Right lung (tissue), 5 donors: ENCODE data around the gene TSPAN9. TPM values are rescaled to one million over a fixed set of nuclear protein-coding genes. Genes with fewer than 3 reads are reported as not detected.

Source experiments
- DNase-seq, 2 donors: peaks; one replicate each; pipeline ENCODE4 v3.0.0-alpha.2; 2013
- polyA plus RNA-seq, 5 donors: library from polyadenylated mRNA; unstranded; fragments of 120-200 nt; gene quantifications; one replicate each; pipeline versions ENCODE4 v1.2.1 to v1.2.3, GENCODE V29; 2013; ENCODE audit warnings: inconsistent platforms in 1 of 5, low replicate concordance in 1 of 5; ENCODE audit not compliant: insufficient read length in 5 of 5, insufficient read depth in 1 of 5

TSPAN9 gene
- polyA plus RNA-seq, 5 donors = 81.2 to 102 (median 91.2) TPM

DNA sequence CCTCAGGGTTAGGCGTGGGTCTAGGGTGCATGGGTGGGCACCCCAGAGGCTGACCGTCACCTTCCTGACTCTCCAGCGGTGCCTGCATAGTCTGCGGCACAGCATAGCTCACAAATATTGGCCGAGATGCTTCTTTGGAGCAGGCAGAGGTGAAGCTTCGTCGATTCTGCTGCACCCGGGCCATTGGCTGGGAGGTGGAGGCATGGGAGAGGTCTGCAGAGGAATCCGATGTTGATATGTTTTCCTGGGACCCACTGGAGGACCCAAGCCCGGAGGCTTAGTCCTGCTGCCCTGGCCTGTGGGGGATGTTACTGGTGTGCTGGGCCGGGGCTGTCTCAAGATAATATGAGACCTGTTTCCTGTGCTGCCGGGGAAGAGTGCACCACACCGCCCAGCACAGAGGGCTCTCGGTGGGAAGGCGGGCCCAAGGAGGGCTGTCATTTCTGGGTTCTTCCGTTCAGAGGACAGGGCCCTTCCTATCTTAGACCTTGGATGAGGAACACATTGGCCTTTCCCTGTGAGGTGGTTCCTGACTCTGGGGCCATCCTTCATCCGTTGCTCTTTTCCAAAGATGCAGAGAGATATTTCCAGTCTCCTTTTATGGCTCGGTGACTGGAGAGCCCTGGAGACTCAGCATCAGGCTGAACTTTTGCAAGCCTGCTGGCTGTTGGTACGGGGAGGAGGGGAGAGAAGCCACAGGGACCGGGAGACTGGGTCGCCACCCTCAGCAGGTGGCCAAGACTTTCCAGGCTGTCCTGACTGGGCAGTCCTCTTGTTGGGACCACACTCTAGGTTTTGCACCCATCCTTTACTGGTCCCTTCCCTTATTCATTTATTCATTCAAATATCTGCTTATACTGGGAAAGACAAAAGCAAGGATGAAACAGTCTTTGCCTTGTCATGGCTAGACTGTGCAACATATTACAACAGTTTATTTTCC, 143.5 kb downstream of the TSPAN9 start:
- no peak for DNase-seq

DNA sequence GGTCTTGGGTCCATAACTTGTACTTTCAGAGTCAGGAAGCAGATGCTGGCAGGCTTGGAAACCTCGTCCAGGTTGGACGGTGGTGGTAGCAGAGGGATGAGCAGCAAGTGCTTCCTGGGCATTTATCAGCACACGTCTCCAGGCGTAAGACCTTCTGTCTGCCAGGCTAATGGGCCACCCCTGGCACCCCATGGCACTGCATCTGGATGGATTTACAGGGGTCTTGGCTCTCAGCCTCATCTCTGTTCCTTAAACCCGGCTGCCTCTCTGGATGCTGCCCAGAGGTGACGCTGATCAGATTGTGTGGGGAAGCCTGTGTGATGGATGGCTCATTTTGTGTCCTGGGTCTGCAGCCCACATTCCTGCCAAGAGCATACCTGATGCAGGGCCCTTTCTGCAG, 145.1 kb downstream of the TSPAN9 start:
- no peak for DNase-seq

GRCh38 chr12:3222979-3223378, 145.8 kb downstream of the TSPAN9 start:
- DNase-seq = no peak

GRCh38 chr12:3223601-3224529, 146.7 kb downstream of the TSPAN9 start:
- DNase-seq = no peak

DNA sequence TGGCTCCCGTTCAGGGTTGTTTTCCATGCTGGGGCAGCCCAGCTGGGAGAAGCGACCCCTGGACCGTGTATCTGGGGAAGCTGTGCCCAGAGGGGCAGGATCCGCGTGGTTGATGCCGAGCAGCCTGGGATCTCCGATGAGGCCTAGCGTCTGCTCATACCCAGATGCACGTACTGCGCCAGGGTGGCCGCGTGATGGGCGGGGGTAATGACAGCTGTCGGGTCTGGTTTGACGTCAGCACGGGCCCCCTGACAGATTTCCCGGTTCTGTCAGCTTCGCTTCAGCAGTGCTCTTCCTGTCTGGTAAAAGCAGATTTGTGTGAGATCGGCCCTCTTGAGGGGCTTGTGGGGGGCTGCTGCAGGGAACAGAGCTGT, 147.3 kb downstream of the TSPAN9 start:
- DNase-seq = no peak

DNA sequence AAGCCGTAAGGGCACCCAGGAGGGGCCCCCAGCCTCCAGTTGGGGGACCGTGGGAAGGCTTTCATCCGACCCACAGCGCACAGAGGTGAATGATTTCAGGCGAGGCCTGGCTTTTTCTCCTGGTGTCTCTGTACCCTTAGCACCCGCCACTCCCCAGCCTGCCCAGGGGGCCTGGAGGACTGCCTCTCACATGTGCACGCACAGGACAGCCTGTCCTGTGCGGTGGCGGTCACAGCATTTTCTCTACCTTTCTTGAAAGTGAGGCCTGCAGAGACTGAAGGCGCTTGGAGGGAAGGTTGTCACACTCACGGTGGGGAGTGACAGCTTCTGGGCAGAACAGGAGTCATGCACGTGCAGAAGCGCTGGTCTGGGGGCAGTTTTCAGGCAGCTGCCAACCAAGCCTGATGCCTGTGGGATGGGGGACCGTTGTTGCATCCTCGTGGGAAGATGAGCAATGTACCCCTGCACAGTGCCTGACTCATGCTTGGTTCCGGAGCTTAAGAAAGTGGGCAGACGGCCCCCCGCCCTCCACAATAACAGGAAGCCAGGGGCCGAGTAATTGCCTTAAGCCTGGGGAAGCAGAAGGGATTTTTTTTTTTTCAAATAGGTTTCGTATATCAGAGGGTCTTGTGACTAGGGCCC, 148.1 kb downstream of the TSPAN9 start:
- DNase-seq = no peak

DNA sequence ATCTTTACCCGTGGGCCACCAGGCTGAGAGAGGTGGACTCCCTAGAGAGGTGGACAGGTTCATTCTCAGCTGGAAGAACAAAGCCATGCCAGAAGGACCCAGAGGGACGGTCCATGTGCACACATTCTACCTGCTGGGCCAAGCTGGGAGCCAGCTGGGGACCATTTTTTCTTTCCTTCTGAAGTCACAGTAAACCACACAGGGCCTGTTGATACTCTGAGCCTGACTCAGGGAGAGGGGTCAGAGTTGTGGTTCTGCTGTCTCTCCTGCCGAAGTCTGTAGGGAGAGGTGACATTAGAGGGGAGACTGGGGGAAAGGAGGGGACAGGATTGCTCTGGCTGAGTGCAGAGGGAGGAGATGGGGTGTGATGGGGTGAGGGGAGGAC, 148.6 kb downstream of the TSPAN9 start:
- DNase-seq = no peak

DNA sequence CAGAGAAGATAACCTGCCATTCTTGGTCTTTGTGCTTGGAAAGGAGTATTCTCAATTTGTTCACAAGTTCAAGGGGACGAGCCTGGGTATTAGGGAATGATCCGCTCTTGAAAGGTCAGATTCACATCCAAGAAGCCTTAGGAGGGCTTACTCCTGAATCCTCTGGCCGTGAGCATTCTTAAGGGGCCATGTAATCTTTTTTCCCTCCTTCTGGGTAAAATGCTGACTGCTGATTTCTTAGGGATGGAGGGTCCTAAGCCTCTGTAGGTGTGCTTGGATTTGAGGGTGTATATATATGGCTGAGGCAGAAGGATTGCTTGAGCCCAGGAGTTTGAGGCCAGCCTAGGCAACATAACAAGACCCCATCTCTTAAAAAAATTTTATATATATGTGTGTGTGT, 149.1 kb downstream of the TSPAN9 start:
- DNase-seq = no peak

GRCh38 chr12:3227076-3227975, 150.1 kb downstream of the TSPAN9 start:
- DNase-seq = no peak

GRCh38 chr12:3228552-3228951, 151.4 kb downstream of the TSPAN9 start:
- DNase-seq = no peak

DNA sequence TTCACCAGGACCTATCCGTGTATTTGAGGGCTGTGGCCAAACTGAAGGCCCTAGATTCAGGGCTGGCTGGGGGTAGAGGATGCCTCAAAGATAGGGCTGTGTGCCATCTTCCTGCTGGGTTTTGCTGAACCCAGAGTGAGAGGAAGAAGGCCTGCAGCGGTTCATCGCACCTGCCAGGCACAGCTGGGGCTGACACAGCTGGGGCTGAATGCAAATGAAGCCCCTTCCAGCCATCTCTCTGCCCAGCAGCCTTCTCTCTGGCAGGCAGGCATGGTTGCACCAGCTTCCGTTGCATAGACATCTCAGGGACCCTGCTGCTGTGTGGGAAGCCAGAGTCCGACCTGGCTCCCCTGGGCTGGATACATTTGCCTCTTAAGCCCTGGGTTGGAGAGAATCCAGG, 152.4 kb downstream of the TSPAN9 start:
- DNase-seq = no peak

GRCh38 chr12:3230758-3231375, 153.7 kb downstream of the TSPAN9 start:
- DNase-seq = no peak

DNA sequence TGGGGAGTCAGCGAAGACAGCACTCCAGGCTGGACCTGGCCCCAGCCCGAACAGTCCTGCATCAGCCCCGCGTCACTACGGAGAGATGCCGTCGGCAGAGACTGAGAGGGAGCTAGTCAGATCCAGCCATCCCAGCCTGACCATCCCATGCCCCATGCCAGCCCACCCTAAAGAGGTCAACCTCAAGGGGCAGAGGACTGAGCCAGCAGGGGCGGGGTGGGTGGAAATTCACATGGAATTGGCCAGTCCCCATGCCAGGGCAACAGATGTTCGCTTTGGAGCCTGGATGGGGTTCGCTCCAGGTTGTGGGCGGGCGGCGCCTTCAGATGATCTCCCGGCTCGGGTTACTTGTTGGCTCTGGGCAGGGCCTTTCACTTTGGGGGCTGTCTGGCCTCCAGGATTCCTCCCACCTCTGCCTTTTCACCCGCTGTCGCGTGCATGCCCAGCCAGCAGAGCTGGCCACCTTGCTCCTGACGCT, 154.3 kb downstream of the TSPAN9 start:
- DNase-seq = no peak

DNA sequence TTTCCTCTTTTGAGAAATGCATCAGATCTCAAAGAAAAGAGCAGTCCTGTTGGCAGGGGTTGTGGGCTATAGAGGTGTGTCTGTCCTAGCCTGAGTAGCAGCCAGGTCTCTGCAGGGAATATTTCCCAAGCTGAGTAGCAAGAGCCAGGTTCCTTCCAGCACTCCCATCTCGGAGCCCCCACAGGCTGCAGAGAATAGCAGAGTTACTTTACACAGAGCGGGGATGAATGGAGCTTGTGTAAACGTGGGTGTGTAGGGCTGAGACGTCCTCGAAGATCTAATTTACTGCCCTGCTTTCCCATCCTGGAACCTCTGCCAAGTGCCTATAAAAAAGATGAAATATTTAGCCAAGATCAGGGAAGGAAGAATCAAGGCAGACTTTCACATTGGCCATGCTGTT, 156.6 kb downstream of the TSPAN9 start:
- no peak for DNase-seq

- DNase-seq = no peak
These were observed 159.4 kb downstream of the TSPAN9 start for GRCh38 chr12:3236345-3237187.

DNA sequence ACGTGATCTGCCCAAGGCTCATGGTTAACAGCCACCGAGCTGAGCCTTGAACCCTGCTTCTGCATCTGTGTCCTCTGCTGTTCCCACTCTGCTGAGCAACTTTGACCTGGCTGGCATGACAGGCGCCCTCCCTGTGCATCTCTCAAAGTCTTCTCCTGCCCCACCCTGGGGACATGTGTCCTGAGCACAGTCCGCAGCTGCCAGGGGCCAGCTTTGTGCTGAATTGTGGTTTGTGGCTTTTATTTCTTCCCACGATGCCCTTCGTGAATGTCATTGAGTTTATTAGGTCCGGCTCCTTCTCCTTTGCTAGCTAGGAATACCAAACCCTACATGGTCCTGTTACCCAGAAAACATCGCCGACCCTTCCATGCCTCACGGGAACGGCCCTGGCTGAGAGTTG, 161.0 kb downstream of the TSPAN9 start:
- DNase-seq = no peak

- no peak for DNase-seq
These were observed 164.4 kb downstream of the TSPAN9 start for GRCh38 chr12:3241621-3242020.

DNA sequence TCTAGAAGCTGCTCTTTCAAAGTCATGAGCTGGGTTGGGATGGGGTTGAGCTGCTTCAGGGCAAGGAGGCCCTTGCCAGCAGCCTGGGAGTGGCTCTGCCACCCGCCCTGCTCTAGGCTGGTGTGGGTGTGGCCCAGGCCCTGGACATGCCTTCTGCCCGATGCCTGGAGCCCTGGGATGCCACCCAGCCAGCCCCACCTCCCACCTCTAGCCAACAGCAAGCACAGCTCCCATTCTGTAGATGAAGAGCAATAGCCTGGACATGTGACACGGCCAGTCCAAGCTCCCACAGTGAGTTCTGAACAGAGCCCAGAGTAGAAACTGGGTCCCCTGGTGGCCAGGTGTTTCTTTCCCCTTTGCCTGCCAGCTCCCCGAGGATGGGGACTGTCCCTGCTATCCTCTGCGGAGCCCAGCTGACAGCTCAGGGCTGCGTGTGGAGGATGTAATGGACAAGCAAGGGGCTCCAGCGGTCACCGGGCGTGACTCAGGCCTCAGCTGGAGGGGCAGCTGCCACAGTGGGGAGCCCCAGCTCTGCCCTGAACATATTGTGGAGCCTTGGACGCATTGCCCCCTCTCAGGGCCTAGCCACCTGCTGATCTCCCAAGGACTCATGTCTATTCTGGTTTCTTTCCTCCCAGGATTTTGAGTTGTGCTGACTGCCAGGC, 165.2 kb downstream of the TSPAN9 start:
- no peak for DNase-seq
